ENCODE measurements around the gene CEACAM21. TPM values are rescaled to one million over a fixed set of nuclear protein-coding genes. Genes with fewer than 3 reads are reported as not detected.

Gene CEACAM21
- polyA plus RNA-seq, 1 donor, result 0.82 TPM

DNA sequence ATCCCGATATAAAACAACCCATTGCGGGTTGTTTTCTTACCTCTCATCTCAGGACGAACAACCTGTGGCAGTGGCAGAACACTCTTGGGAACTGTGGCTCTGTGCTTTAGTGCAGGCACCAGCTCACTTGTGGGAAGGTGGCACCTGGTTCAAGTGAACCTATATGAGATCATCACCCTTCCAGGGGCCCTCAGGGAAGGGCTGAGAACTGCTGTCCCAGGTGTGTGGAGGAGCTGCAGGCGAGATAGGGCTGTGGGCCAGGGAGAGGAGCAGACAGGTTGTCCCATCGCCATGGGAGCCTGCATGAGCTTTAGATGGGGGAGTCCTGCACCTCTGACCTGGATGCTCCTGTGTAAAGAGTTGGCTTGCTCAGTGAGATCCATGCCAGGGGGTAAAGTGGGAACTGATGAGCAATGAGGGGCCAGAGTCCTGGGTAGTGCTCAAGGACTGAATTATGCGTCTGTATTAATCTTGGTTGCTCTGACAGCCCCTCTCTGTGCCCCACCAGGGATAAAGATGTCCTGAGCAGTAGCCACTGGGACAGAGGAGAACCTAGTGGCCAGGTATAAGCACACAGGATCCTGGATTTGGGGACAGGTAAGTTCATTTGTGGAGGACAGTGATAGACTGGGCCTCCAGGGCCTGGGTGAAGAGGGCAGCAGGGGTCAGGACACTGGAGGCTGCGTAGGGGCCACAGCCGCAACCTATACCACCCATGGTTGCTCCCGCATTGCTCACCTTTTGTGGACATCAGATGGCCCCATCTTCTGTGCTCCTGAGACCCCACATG is 42.2 kb downstream of the CEACAM21 start:
- no peak for DNase-seq (ENCODE audit: low read depth)

DNA sequence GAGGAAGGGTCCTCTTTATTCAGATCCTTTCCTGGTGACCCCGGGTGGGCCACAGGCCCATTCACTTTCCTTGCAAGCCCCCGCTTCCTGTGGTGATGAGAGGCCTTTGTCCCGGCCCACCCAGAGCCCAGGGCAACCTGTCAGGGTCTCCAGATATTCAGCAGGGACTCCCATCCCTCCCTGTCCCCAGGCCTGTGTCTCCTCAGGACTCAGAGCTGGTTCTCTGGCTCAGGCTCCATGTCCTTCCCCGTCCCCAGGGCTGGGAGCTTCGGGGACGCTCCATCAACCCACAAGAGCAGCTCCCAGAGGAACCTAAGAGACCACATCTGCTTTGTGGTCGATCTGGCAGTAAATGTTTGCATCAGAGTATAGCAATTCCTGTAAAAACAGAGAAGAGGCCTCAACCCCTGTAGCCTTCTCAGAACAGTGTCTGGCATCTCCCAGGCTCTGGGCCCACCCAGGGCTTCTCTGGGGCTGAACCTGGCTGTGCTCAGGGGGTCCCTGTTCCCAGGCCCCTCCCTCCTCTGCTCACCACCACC is 43.1 kb downstream of the CEACAM21 start:
- DNase-seq (ENCODE audit: low read depth), result no peak

DNA sequence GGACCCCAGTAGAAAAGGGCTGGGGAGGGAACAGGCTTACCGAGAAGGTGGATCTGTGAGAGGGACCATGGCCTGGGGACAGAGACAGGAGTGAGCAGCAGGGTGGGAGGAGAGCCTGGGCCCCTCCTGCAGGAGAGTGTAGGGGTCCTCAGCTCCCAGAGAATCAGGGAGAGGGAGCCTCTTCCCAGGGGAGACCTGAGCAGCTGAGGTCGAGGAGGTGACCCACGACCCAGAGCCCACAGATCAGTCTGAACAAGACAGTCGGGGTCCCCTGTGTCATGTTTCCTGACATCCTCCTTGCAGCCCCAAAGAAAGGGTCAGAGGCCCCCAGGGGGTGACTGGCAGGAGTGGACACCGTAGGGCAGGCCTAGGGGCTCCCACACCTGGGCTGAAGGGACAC is 44.2 kb downstream of the CEACAM21 start:
- no peak for DNase-seq (ENCODE audit: low read depth)

DNA sequence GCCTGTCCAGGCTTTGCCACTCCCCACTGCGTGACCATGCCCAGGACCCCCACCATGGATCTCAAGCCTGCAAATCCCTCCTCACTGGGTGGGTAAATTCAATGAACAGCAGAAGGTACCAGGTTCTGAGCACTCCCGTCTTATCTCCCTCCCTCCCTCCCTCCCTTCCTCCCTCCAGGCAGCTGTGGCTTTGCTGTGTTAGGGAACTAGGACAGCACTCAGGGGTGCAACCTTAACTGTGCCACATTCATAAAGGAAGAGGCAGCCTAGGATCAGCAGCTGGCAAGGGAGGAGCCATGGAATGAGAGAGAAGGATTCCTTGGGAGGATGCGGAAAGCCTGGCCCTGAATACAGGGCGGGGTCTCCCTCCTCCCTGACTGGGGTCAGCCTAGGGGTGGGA is 45.3 kb downstream of the CEACAM21 start:
- no peak for DNase-seq (ENCODE audit: low read depth)

DNA sequence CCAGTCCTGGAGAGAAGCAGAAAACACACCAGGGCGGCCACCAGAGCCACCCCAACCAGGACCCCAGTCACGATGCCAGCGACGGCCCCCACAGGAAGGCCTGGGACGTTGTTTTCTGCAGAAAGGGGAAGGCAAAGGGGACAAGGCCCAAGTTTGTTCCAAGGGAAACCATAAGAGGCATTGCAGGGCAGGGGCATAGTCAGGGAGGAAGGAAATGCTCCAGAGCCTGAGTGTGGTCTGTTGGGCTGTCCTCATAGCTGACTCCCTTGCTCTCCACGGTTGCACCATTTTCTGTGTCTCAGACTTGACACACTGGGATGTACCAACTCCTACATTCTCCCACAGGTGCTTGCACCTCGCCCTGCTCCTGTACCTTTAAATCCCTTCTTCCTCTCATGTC is 45.7 kb downstream of the CEACAM21 start:
- DNase-seq (ENCODE audit: low read depth), result no peak

DNA sequence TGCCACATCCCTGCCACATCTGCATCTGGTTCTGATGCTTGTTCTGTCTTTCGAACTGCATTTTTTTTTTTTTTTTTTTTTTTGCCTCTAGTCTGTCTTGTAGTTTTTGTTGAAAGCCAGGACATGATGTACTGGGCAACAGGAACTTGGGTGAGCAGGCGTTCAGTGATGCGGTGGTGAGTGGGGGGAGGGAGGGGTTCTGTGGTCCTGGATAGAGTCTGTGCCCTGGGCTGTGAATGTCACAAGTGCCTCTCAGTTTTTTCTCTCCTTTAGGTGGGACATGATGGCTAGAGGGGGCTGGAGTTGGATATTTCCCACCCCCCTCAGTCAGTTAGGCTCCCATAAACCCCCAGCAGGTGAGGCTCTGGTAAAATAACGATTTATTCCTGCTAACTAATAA is 47.4 kb downstream of the CEACAM21 start:
- no peak for DNase-seq (ENCODE audit: low read depth)

DNA sequence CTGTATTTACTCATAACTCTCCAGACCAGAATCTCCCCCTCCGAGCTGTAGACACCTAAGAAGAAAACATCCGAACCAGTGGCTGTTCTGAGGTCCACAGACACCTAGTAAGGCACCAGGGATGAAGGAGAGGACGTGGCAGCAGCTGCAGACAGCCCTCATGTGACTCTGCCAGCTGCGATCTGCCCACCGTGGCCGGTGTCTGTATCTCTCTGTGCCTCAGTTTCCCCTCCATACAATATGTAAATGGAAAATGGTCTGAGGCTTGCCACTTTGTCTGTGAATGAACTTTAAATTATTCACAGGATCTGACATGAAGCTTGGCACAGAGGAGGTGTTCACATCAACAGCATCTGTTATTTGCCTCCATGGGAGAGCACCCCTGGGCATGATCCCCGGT is 48.5 kb downstream of the CEACAM21 start:
- no peak for DNase-seq (ENCODE audit: low read depth)

DNA sequence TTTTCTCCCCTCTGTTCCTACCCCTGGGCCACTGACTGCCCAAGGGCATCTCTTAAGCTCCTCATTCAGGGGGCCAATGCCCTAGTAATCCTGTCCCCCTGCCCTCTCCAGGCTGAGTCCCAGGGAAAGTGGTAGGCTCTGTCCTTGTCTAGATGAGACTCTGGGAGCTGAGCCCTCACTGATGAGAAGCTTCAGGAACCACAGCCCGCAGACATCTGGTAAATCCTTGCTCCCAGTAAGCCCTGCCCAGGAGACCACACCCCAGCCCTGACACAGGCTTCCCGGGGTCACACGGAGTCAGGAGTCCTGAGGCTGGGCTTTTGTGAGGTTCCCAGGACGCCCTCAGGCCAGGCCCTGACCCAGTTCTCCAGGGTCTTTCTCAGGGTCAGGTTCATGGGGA is 49.0 kb downstream of the CEACAM21 start:
- no peak for DNase-seq (ENCODE audit: low read depth)

DNA sequence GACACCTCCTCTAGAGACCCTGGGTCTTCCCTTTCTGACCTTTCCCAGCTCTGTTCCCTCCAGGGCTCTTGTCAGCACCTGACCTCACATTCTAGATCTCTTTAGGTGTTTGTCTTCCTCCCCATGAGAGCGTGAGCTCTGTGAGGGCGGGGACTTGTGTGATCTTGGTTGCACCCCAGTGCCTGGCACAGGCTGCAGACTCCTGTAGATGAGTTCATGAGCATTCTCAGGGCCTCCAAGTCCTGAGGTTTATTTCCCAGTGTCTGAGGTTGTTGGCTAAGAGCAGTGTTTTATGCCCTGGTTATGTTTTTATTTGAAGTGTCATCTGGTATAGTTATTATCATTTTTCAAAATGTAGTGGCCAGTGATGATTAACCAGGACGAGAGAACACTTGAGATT is 50.3 kb downstream of the CEACAM21 start:
- no peak for DNase-seq (ENCODE audit: low read depth)

DNA sequence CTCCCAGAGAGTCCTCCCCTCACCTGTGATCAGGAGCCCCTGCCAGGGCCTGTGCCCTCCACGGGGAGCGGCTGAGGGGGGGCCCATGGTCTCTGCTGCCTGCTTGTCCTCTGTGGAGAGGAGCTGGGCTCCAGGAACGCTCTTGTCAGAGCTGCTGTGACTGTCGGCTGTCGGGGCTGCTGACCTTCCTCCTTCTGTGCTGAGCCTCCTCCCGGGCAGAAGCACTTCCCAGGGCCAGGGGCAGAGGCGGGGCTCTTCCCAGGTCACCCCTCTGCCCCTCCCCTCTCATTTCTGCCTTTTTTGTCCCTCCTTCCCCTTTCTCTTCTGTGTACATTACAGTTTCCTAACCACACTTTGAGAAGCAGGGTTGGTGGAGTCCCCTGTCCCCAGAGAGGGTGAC is 50.9 kb downstream of the CEACAM21 start, which contains the start of gene CEACAM4:
Gene CEACAM4, minus strand, starts transcription at position 198 of the 400 bp plus-strand sequence. Its CDS starts 111 bp downstream, at position 87.
- no peak for DNase-seq (ENCODE audit: low read depth)

DNA sequence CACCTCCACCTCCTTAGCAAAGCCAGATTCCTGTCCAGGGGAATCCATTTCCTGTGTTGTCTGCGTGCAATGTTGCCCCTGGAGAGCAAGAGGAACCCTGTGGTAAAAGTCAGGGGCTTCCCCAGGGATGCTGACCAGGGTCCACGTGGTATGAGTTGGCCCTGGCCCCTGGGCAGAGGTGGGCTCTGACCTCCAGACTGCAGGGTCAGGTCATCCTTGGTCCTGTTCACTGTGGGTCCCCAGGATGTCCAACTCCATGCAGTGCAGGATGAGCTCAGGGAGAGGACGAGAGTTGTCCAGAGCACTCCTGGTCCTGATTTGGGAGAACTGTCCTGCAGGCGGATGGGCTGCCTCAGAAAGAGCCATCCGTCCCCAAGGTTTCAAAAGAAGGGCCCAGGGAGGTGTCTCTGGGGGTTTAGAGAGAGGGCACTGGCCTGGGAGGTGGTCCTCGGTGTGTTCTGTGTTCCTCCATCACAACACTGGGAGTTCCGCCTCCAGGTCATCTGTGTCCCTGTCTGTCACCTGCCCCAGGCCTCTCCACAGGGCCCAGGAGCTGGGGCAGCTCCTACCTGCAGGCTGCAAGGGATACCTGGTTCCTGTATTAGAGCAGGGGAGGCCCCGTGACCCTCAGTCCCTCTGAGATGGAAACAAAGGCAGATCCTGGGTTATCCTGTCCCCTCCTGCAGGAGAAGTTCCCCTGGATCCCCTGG is 52.2 kb downstream of the CEACAM21 start:
- DNase-seq (ENCODE audit: low read depth), result no peak

Other genes starting within 250 kb of the CEACAM21 start
- gene TGFB1, start 222.2 kb upstream of the CEACAM21 start, polyA plus RNA-seq (ENCODE audit: insufficient read length), result 19.6 TPM
- gene B9D2, start 212.0 kb upstream of the CEACAM21 start, polyA plus RNA-seq (ENCODE audit: insufficient read length), result 2.8 TPM
- 6.6 TPM for gene TMEM91, start 199.6 kb upstream of the CEACAM21 start, polyA plus RNA-seq (ENCODE audit: insufficient read length)
- gene EXOSC5, start 178.8 kb upstream of the CEACAM21 start, polyA plus RNA-seq (ENCODE audit: insufficient read length), result 17.0 TPM
- gene BCKDHA, start 178.3 kb upstream of the CEACAM21 start, polyA plus RNA-seq (ENCODE audit: insufficient read length), result 28.8 TPM
- gene B3GNT8, start 148.8 kb upstream of the CEACAM21 start, polyA plus RNA-seq (ENCODE audit: insufficient read length), result 1.8 TPM
- gene DMAC2, start 136.3 kb upstream of the CEACAM21 start, polyA plus RNA-seq (ENCODE audit: insufficient read length), result 42.9 TPM
- 0.19 TPM for gene ERICH4, start 133.0 kb upstream of the CEACAM21 start, polyA plus RNA-seq (ENCODE audit: insufficient read length)
- gene CEACAM4, start 50.9 kb downstream of the CEACAM21 start, polyA plus RNA-seq (ENCODE audit: insufficient read length), result 0.16 TPM
- not detected for gene CEACAM7, start 112.1 kb downstream of the CEACAM21 start, polyA plus RNA-seq (ENCODE audit: insufficient read length)
- gene CEACAM5, start 132.5 kb downstream of the CEACAM21 start, polyA plus RNA-seq (ENCODE audit: insufficient read length), result not detected
- gene CEACAM6, start 179.4 kb downstream of the CEACAM21 start, polyA plus RNA-seq (ENCODE audit: insufficient read length), result 0.23 TPM
- not detected for gene CEACAM3, start 220.4 kb downstream of the CEACAM21 start, polyA plus RNA-seq (ENCODE audit: insufficient read length)